ENCODE measurements around the gene NDUFS5. TPM values are rescaled to one million over a fixed set of nuclear protein-coding genes. Genes with fewer than 3 reads are reported as not detected.

NDUFS5 gene
- total and polyA plus RNA-seq, 10 of the 15 experiments (the other 5 are each of a cell fraction or from before 2014, with no cell fraction given), result 240 to 1,578 (median 831) TPM

- TF ChIP-seq SPI1 (IDR thresholded peaks at IDR 0.05; ENCODE audit: borderline replicate concordance, insufficient read depth, low read depth, low read length), result peak; percentile 95
- TF ChIP-seq SP1 (IDR thresholded peaks at IDR 0.05; ENCODE audit: low read depth, low read length), result no peak
- TF ChIP-seq TARDBP (IDR thresholded peaks at IDR 0.05; ENCODE audit: borderline replicate concordance), result no peak
- TF ChIP-seq NBN (IDR thresholded peaks at IDR 0.05), result 0 out of 2 replicates have a peak, but pooled peaks have one; percentile 64
- TF ChIP-seq BCL11A (IDR thresholded peaks at IDR 0.05; ENCODE audit: low read depth, low read length), result 0 out of 2 replicates have a peak, but pooled peaks have one; percentile 15
- TF ChIP-seq STAT1 (conservative IDR thresholded peaks at IDR 0.05), result no peak
- no peak for TF ChIP-seq CREM (IDR thresholded peaks at IDR 0.05; ENCODE audit: low read depth)
- no peak for TF ChIP-seq IRF4 (IDR thresholded peaks at IDR 0.05; ENCODE audit: low read depth, low read length)
- no peak for TF ChIP-seq MEF2B (IDR thresholded peaks at IDR 0.05; ENCODE audit: partially characterized antibody, poor library complexity, severe bottlenecking)
- TF ChIP-seq MYC (IDR thresholded peaks at IDR 0.05; ENCODE audit: insufficient read depth, insufficient read length, insufficient replicate concordance, low read length, severe bottlenecking), result no peak
- no peak for TF ChIP-seq NRF1 (conservative IDR thresholded peaks at IDR 0.05; ENCODE audit: low read depth, low read length)
- peak; percentile 52 for TF ChIP-seq CUX1 (IDR thresholded peaks at IDR 0.05; ENCODE audit: insufficient replicate concordance, low read depth, low read length)
- TF ChIP-seq IKZF2 (IDR thresholded peaks at IDR 0.05), result peak; percentile 40 to 47; a peak in 3 of 4 replicates
- TF ChIP-seq SUPT20H (IDR thresholded peaks at IDR 0.05; ENCODE audit: borderline replicate concordance, control insufficient read depth, low read depth, low read length), result no peak
- no peak for TF ChIP-seq HDAC2 (IDR thresholded peaks at IDR 0.05)
- no peak for TF ChIP-seq POLR2AphosphoS2 (IDR thresholded peaks at IDR 0.05; ENCODE audit: low read depth, low read length)
- TF ChIP-seq IRF3 (IDR thresholded peaks at IDR 0.05), result no peak
- no peak for TF ChIP-seq FOS (IDR thresholded peaks at IDR 0.05; ENCODE audit: borderline replicate concordance, extremely low read depth, insufficient read length)
- TF ChIP-seq POLR2AphosphoS5 (IDR thresholded peaks at IDR 0.05; ENCODE audit: low read length), result peak; percentile 68
- TF ChIP-seq PML (IDR thresholded peaks at IDR 0.05; ENCODE audit: low read length), result no peak
Observed at GRCh38 chr1:38992412-38993111, 33.6 kb upstream of the NDUFS5 start (continued).
